Daoy (cell line): Measurements from ENCODE around the gene CNOT4. TPM values are rescaled to one million over a fixed set of nuclear protein-coding genes. Genes with fewer than 3 reads are reported as not detected.
A peak's percentile ranks its signal among the peaks of the same experiment; 100 is the strongest.
"Not testable (repeated sequence)": the region's sequence is repeated elsewhere in the genome, so short reads cannot be mapped to it uniquely, and the experiment has no call there.

ENCODE experiments used
- DNase-seq: peaks from one replicate; pipeline ENCODE4 v3.0.0-alpha.2; 2015; ENCODE audit warnings: low read depth
- total RNA-seq: library from RNA; depleted of rRNA; stranded (reverse); fragments of >200 nt; shearing (Covaris generic); gene quantifications from 2 replicates; pipeline ENCODE4 v1.2.3, GENCODE V29; 2014

Gene CNOT4
- total RNA-seq, 1 experiment from 2014 or later = 5.0 TPM

DNA sequence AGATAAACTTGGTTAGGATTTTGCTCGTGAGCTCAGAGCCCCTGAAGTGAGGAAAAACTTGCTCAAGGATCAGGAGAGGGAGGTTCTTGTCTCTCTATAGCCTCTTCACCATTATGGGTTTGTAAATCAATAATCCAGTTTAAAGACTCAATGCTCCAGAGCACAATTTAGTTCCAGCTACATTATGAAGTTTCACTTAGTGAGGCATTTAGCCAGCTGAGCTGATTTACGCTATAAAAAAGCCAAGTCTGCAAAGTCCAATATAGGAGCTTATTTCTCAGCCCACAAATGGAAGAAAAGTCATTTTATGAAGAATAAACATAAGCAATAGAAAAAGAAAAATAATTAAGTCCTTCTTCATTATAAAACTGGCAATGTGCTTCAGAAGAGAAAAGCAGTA, 145.7 kb downstream of the CNOT4 start:
- no peak for DNase-seq

DNA sequence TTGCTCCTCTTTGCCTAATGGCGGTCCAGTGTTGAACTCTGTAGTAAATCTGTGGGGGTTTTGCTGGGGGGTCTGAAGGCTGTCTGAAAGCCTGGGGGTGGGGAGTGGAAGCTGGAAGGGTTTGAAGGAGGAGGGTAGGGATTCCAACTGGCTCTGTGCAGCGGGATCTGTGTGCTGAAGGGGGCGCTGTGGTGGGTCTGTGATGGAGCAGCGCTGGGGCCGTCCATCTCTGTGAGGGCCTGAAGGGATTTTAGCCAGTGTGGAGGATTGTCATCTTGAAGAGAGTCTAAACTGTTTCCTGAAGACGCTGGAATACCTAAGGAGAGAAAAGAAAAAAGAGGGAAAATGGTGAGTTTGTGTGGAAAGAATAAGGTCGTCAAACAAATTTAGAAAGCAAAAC, 147.0 kb downstream of the CNOT4 start:
- DNase-seq = no peak

- DNase-seq = no peak
Observed at GRCh38 chr7:135361788-135362187, 148.1 kb downstream of the CNOT4 start.

- no peak for DNase-seq
Observed at GRCh38 chr7:135359615-135360014, 150.3 kb downstream of the CNOT4 start.

- no peak for DNase-seq
Observed at GRCh38 chr7:135355377-135356048, 154.4 kb downstream of the CNOT4 start.

DNA sequence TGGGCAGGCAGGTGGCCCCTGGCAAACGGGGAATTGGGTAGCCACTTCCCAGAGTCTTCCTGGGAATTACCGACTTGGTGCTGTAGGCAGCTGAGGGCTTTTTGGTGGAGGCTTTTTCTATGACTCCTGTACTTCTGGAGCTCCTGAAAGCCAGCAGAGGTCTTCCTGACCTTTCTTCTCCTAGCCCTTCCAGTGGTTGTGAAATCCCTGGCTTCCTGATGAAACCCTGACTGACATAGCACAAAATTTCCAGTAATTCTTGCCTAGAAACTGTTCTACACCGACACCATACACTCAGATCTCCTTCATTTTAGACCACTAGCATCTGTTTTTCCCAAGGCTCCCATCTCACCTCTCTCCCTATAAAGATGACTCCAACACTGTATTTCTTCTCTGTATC, 156.1 kb downstream of the CNOT4 start:
- DNase-seq = no peak

- no peak for DNase-seq
Observed at GRCh38 chr7:135352285-135352684, 157.6 kb downstream of the CNOT4 start.

DNA sequence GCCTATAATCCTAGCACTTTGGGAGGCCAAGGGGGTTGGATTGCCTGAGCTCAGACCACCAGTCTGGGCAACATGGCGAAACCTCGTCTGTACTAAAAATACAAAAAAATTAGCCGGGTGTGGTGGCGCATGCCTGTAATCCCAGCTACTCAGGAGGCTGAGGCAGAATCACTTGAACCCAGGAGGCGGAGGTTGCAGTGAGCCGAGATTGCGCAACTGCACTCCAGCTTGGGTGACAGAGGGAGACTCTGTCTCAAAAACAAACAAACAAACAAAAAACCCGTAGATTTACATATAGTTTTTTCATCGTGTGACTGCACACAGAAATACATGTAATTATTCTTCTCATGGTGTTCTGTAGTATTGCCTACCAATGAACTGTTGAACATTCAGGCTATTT, 158.8 kb downstream of the CNOT4 start:
- DNase-seq = not testable (repeated sequence)

- DNase-seq = peak; percentile 17
Observed at GRCh38 chr7:135349746-135350145, 160.2 kb downstream of the CNOT4 start.

DNA sequence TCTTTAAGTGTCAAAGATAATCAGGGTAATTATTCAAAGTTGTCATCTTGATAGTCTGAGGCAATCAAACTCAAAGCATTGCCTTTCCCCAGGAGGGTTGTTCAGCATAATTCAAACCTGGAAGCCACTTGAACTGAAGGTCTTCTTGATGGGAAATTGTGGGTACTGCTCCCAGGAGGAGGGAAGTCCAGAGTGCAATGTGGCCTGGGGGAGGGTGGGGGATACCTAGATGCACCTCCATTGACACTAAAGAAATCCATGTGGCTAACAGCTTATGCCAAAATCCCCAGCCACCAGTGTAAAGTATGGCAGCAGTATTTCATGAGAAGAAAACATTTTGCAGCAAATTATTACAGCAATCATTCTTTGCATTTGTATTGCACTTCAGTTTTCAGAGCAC, 161.4 kb downstream of the CNOT4 start:
- no peak for DNase-seq

DNA sequence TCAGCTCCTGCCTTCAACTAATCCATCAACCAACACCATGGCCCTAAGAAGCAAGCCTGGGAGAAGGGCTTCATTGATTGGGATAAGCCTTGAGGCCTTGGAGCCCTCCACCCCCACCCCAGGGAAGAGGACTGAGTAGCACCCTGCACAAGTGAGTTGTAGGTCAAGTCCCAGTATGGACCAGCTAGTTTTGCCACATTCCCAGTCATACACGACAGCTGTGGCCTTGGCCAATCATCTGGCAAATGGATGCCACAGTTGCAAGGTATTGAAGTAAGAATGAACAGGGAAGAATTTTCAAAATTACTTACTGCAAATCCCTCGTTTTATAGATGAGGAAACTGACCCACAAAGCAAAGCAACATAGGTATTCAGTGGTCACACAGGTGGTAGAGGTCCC, 166.5 kb downstream of the CNOT4 start:
- DNase-seq = no peak

DNA sequence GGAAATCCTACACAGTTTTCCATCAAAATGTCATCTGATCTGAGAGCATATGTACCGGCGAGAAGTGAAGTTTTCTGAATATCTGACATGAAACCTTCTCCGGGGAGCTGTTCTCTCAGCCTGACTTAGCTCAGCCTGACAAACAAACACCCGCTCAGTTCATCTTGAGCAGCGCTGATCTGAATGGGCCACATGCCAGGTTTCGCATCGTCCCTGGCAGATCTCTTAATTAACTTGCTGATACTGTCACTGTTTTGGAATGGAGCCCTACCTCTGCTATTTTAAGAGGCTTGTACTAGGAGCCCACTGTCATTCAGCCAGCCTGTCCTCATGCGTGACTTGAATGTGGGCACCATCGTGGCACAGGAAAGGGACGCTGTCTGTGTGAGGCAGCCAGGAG, 167.0 kb downstream of the CNOT4 start:
- no peak for DNase-seq

DNA sequence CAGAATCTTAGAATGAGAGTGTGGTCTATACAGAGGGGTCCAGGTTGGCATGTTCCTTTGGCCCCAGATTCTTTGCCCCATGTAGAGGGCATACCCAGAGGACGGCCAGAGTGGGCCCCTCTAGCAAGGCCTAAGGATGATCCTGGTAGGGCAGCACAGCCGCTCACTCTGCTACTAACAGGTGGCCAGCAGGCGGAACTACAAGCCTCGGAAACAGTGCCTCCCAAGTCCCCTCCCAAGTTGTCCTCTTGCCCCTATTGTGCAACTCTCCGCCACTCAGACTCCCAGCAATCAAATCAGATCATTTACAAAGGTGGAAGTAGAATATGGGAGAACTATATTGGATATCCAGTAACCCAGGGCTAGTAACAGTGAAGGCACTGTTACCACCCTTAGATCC, 168.9 kb downstream of the CNOT4 start:
- no peak for DNase-seq

- no peak for DNase-seq
Observed at GRCh38 chr7:135337977-135338550, 171.8 kb downstream of the CNOT4 start.

DNA sequence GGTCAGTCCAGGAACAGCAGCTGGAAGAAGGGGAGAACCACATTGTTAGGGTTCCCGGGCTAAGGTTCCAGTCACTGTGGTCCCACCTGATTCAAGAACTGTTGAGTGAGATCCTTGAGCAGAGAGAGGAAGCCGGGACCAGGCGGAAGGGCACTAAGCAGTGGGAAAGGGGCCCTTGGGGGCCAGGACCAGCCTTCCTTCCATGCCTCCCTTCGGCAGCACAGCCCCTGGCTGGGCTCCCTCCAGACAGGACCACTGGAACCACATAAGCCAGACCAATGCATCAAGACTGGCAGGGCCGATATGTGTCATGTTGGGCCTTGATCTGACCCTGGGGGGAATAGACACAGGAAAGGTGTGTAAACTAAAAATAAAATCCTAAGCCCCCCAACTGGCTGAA, 172.4 kb downstream of the CNOT4 start:
- no peak for DNase-seq

- peak; percentile 81 for DNase-seq
Observed at GRCh38 chr7:135335628-135336139, 174.2 kb downstream of the CNOT4 start.

DNA sequence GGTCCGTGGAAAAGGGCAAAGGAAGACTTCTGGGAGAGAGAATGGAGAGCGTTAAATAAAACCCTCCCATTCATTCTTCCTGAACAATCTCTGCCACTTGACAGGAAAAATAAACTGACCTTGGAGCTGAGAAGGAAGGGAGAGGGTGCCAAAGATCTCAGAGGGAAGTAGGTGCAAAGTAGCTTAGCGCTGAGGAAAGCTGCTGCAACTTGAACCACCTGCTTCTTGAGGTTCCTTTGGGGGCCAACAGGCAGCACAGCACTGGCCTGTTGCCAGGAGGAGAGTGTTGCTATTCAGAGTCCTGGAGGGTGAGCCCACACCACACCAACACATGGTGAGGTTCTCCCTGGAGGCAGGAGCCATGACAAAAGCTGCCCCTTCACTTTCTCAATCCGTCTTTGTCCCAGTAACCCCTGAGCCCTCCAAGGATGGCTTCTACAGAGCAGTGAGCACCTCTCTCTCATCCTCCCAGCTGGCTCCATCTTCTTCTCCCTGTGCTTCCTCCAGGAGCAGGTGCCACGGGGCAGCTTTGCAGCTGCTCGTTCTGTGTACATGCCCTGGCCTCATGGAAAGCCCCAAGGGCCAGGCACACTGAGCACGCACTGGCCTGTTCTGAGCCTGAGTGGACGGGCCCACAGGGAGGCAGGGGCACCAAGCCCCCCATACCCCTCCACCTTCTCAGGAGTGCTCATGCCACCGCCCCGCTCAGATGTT, 174.9 kb downstream of the CNOT4 start:
- no peak for DNase-seq

GRCh38 chr7:135333946-135334345, 176.0 kb downstream of the CNOT4 start:
- DNase-seq = no peak

DNA sequence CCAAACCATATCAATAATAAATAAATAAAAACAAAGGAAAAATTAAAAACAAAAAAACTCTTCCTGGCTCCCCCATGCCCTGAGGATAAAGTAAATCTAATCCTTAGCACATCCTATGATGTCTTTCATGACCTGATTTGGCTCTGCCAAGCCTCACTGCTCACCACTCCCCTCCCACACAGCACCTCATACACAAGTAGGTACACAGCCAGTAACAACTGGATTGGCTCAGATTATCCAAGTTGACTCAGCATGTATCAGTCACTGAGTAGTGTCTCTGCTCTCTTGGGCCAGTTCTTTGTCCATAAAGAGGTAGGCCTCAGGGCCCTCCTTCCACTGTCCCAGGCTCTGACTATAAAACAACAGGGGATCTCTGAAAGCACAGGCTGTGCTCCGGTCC, 176.7 kb downstream of the CNOT4 start:
- peak; percentile 33 for DNase-seq

- DNase-seq = no peak
Observed at GRCh38 chr7:135330088-135330487, 179.8 kb downstream of the CNOT4 start.

- DNase-seq = no peak
Observed at GRCh38 chr7:135328526-135328925, 181.4 kb downstream of the CNOT4 start.

DNA sequence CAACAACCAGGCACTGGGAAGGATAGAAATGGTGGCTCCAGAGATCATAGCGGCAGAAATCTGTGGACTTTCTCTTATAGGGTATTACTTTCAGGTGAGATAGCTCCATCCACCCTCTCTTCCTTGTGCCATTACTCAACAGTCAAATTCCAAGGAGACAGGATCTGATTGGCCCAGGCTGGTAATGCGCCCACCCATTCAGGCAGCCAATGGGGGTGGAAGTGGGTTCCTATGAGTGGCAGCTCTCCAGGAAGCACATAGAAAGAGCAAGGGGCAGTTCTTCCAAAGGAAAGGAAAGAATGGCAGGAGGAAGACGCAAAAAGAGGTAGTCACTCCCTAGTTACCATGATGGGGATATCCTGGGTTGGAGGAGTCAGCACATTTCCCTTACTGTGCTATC, 181.8 kb downstream of the CNOT4 start:
- no peak for DNase-seq

DNA sequence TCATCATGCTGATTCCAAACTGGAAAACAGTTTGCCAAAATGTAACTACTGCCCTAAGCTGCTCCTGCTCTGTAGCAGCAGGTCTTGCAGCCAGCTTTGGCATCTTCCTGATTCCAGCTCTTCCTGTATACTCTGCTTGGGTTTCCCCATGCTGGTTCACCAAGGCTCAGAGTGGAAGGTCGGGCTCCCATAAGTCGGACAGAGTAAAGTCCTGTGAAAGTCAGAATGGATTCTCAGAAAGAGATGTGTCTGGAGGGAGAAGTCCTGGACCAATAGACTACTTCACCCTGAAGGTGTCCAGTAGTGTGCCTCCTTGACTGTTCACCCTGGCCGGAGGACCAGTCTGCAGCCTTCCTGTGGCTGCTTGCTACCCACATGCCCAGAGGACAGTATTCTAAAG, 182.4 kb downstream of the CNOT4 start:
- no peak for DNase-seq
